ENCODE measurements around the gene CDK6.

The CDK6 gene

DNA sequence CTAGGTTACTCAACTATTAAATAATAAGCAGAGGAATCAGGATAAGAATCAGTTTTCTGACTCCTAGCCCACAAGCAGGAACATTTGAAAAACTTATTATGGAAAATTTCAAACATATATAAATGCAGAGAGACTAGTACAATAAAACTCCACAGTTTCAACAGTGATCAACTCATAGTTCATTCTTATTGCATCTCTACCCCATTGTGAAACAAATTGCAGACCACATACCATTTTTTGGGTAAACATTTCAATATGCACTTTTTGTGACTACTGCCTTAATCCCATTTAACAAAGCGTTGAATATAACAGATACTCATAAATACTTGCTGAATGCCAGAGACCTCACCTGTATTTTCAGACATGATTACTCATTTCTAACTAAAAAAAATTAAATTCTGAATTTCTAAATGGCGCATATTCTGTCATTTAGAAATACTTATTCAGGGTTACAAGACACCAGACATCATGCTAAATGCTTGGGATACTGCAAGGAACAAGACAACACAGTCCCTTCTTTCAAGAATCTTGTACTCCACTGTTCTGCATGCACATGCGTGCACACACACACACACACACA, 11.4 kb downstream of the CDK6 start:
- no peak overlapping the region for H3K4me3 ChIP-seq (ENCODE audit: low read length)
- peak overlapping the region; percentile 11 for H3K4me2 ChIP-seq (ENCODE audit: low read length)
- H3K9me3 ChIP-seq (ENCODE audit: insufficient read depth, low read length) = no peaks in the 10 kb centered on the region
- H3K27ac ChIP-seq (ENCODE audit: low read length) = no peak overlapping the region
- TF ChIP-seq EZH2phosphoT487 (IDR thresholded peaks at IDR 0.05; ENCODE audit: low read depth) (no peak), CTCF (IDR thresholded peaks at IDR 0.05; ENCODE audit: low read depth, low read length) (no peak)
- H3K36me3 ChIP-seq (replicated peaks; ENCODE audit: low read depth, low read length) = peaks cover 39% of the 10 kb centered on the region
- peaks cover 39% of the 10 kb centered on the region for H3K4me1 ChIP-seq (ENCODE audit: low read length)
- no peak overlapping the region for H2AFZ ChIP-seq (ENCODE audit: low read depth, low read length)
- no peak overlapping the region for H3K9ac ChIP-seq (ENCODE audit: low read length)
- peaks cover 78% of the 10 kb centered on the region for H4K20me1 ChIP-seq (ENCODE audit: insufficient read depth, low read length)
- H3K79me2 ChIP-seq (ENCODE audit: low read length) = peaks cover 100% of the 10 kb centered on the region
- no peaks in the 10 kb centered on the region for H3K27me3 ChIP-seq (ENCODE audit: low read depth, low read length)

DNA sequence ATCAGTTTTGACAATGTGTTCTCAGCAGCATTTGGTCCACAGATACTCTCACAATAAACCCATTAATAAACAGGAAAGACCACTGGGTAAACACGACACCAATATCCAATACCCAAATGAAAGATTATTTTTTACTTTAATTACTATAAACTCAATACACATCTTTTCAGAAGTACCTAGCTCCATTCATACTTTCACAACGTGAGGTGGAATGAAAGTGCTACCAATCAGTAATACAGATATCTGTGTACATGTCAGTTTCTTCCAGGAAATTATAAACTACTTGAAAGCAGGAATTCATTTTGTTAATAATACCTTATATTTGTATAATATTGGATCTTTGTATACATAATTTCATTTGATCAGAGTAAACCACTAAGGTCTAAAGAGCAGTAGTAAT, 11.9 kb downstream of the CDK6 start:
- Histone ChIP-seq H3K79me2 (ENCODE audit: low read length) (peaks cover 100% of the 10 kb centered on the region), H3K4me3 (ENCODE audit: low read length) (no peak overlapping the region), H3K4me2 (ENCODE audit: low read length) (peak overlapping the region; percentile 11; the same call in 1 of the 2 replicates), H3K27me3 (ENCODE audit: low read depth, low read length) (no peaks in the 10 kb centered on the region), H3K36me3 (replicated peaks; ENCODE audit: low read depth, low read length) (peaks cover 40% of the 10 kb centered on the region), H3K9ac (ENCODE audit: low read length) (no peak overlapping the region), H3K4me1 (ENCODE audit: low read length) (peaks cover 39% of the 10 kb centered on the region), H2AFZ (ENCODE audit: low read depth, low read length) (no peak overlapping the region), H3K27ac (ENCODE audit: low read length) (no peak overlapping the region), H3K9me3 (ENCODE audit: insufficient read depth, low read length) (no peaks in the 10 kb centered on the region), H4K20me1 (ENCODE audit: insufficient read depth, low read length) (peaks cover 73% of the 10 kb centered on the region)
- TF ChIP-seq EZH2phosphoT487 (IDR thresholded peaks at IDR 0.05; ENCODE audit: low read depth) (no peak), CTCF (IDR thresholded peaks at IDR 0.05; ENCODE audit: low read depth, low read length) (no peak)

DNA sequence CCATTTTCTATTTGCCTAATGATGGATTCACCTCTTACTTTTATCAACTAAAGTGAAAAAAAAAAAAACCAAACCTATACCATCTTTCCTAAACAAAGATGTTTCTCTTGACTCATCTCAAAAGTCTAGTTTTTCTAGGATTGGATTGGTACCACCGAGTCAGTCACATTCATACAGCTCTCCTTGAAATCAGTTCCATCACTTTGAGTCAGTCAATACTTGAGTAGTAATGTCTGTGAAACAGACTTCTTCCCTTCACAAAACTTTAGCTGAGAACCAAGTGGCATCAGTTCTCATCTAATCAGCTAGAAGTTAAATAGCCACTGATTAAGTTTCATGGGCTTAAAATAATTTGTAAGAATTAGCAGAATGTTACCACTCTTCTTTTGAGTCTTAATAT, 13.3 kb downstream of the CDK6 start:
- H3K4me3 ChIP-seq (ENCODE audit: low read length) = no peak overlapping the region
- H3K9me3 ChIP-seq (ENCODE audit: insufficient read depth, low read length) = peaks cover 3% of the 10 kb centered on the region
- no peak overlapping the region for H2AFZ ChIP-seq (ENCODE audit: low read depth, low read length)
- peak overlapping the region; percentile 12; the same call in 1 of the 2 replicates for H3K4me2 ChIP-seq (ENCODE audit: low read length)
- H3K36me3 ChIP-seq (replicated peaks; ENCODE audit: low read depth, low read length) = peaks cover 49% of the 10 kb centered on the region
- H3K27me3 ChIP-seq (ENCODE audit: low read depth, low read length) = no peaks in the 10 kb centered on the region
- no peak overlapping the region for H3K27ac ChIP-seq (ENCODE audit: low read length)
- no peak overlapping the region for H3K9ac ChIP-seq (ENCODE audit: low read length)
- peaks cover 39% of the 10 kb centered on the region for H3K4me1 ChIP-seq (ENCODE audit: low read length)
- TF ChIP-seq CTCF (IDR thresholded peaks at IDR 0.05; ENCODE audit: low read depth, low read length) (no peak), EZH2phosphoT487 (IDR thresholded peaks at IDR 0.05; ENCODE audit: low read depth) (no peak)
- peaks cover 100% of the 10 kb centered on the region for H3K79me2 ChIP-seq (ENCODE audit: low read length)
- H4K20me1 ChIP-seq (ENCODE audit: insufficient read depth, low read length) = peaks cover 68% of the 10 kb centered on the region

DNA sequence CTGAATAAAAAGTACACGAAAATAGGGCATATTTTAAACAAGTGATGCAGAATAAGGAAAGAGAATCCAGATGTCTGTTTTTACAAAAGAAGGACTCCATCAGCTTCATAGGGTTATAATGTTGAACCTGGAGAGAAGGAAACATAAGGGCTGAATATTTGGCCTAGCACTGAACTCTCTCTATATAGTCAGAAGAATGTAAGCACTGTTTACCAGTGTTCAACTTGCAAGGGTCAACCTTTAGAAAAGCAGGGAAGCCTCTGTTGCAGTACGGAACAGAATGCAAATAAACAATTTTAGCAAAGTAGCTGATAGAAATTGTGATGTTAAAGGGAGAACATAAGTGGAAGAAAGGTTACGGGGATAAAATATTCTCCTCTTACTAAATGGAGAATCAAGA, 16.2 kb downstream of the CDK6 start:
- H4K20me1 ChIP-seq (ENCODE audit: insufficient read depth, low read length) = peaks cover 43% of the 10 kb centered on the region
- no peak overlapping the region for H3K4me2 ChIP-seq (ENCODE audit: low read length)
- H3K9ac ChIP-seq (ENCODE audit: low read length) = no peak overlapping the region
- H3K4me1 ChIP-seq (ENCODE audit: low read length) = peaks cover 31% of the 10 kb centered on the region
- no peak overlapping the region for H3K4me3 ChIP-seq (ENCODE audit: low read length)
- no peak for TF ChIP-seq CTCF (IDR thresholded peaks at IDR 0.05; ENCODE audit: low read depth, low read length)
- H3K9me3 ChIP-seq (ENCODE audit: insufficient read depth, low read length) = peaks cover 20% of the 10 kb centered on the region
- no peak overlapping the region for H3K27ac ChIP-seq (ENCODE audit: low read length)
- no peaks in the 10 kb centered on the region for H3K27me3 ChIP-seq (ENCODE audit: low read depth, low read length)
- no peak overlapping the region for H2AFZ ChIP-seq (ENCODE audit: low read depth, low read length)
- H3K36me3 ChIP-seq (replicated peaks; ENCODE audit: low read depth, low read length) = peaks cover 64% of the 10 kb centered on the region
- peaks cover 100% of the 10 kb centered on the region for H3K79me2 ChIP-seq (ENCODE audit: low read length)

All from OCI-LY3 (cell line).